HCT116 (cell line): Measurements from ENCODE around the gene PCLO. TPM values are rescaled to one million over a fixed set of nuclear protein-coding genes. Genes with fewer than 3 reads are reported as not detected.

Experiments
- ATAC-seq: fragments of 200-7000 bp; cut with Tn5 transposase; 2 replicates; pipeline ENCODE4 v1.9.1; 2020; ENCODE audit warnings: mild to moderate bottlenecking, moderate library complexity
- BruUV-seq: library from RNA; stranded (reverse); fragments of 400-500 nt; replicated peaks from 2 replicates; lab custom pipeline; 2021; lab: Mats Ljungman, UMichigan
- CTCF ChIA-PET: fragments of 300-600 bp; sonication (Branson Sonifier 250); formaldehyde crosslinking; loops from one replicate; lab custom pipeline; 2021; ENCODE audit warnings: antibody characterized with exemption; lab: Charles Lee
- POLR2A ChIA-PET: fragments of 300-600, 350-600 bp; sonication (Branson Sonifier 250); formaldehyde crosslinking; loops from one replicate; lab custom pipeline; 2021; ENCODE audit warnings: antibody characterized with exemption; lab: Charles Lee
- RAD21 ChIA-PET, 2 experiments: fragments of 300-600 bp; sonication (Branson Sonifier 250); formaldehyde crosslinking; loops; one replicate each; lab custom pipeline; 2023; ENCODE audit warnings: low total read pairs in 2 of 2; ENCODE audit not compliant: uncharacterized antibody in 2 of 2, unreplicated experiment in 2 of 2, low non-redundant PET in 1 of 2; lab: Charles Lee
- DNase-seq: peaks from one replicate; pipeline ENCODE4 v3.0.0-alpha.2; 2010; ENCODE audit warnings: low read depth, low spot score
- H2AFZ ChIP-seq: fragments of 200-600 bp; shearing (Covaris generic), sonication (generic); 2 replicates; pipeline ENCODE4 v1.6.1; 2017; ENCODE audit warnings: low read depth, mixed run types, mixed read lengths, antibody characterized with exemption, low read length; ENCODE audit not compliant: poor library complexity, severe bottlenecking
- H3K27ac ChIP-seq: 2 replicates; pipeline ENCODE4 v1.5.1; 2012; ENCODE audit warnings: low read depth, low read length
- H3K27me3 ChIP-seq: fragments of 200-600 bp; sonication (generic); 2 replicates; pipeline ENCODE4 v1.6.1; 2016; ENCODE audit warnings: mixed run types, low read length, mixed read lengths; ENCODE audit not compliant: insufficient read depth
- H3K36me3 ChIP-seq, 2 experiments: fragments of 200-500 bp in 1 of 2; fragments of 200-600 bp in 1 of 2; sonication (Bioruptor generic) in 1 of 2; sonication (generic) in 1 of 2; 2 replicates each; pipeline versions ENCODE4 v1.5.1 to v1.6.1; 2014 to 2016; ENCODE audit warnings: low read length in 2 of 2, inconsistent platforms in 1 of 2, mixed read lengths in 1 of 2, mixed run types in 1 of 2; ENCODE audit not compliant: insufficient read depth in 2 of 2, control insufficient read depth in 1 of 2
- H3K4me1 ChIP-seq, 2 experiments: fragments of 200-600 bp in 1 of 2; sonication (generic) in 1 of 2; 2 replicates each; pipeline versions ENCODE4 v1.5.1 to v1.6.1; 2012 to 2017; ENCODE audit warnings: low read length in 2 of 2, inconsistent platforms in 1 of 2, mild to moderate bottlenecking in 1 of 2, mixed read lengths in 1 of 2, mixed run types in 1 of 2, moderate library complexity in 1 of 2; ENCODE audit not compliant: insufficient read depth in 2 of 2, control insufficient read depth in 1 of 2
- H3K4me2 ChIP-seq: fragments of 200-600 bp; sonication (generic); 2 replicates; pipeline ENCODE4 v1.6.1; 2017; ENCODE audit warnings: mixed run types, low read length, mixed read lengths
- H3K4me3 ChIP-seq, 2 experiments: fragments of 200-600 bp in 1 of 2; sonication (generic) in 1 of 2; replicated peaks in 1 of 2; 2 replicates each; pipeline ENCODE4 v1.5.1; 2011 to 2016; ENCODE audit warnings: low read length in 2 of 2, control low read depth in 1 of 2, low read depth in 1 of 2, mild to moderate bottlenecking in 1 of 2, mixed read lengths in 1 of 2, mixed run types in 1 of 2
- H3K79me2 ChIP-seq: fragments of 200-600 bp; sonication (generic); 2 replicates; pipeline ENCODE4 v1.6.1; 2017; ENCODE audit warnings: mild to moderate bottlenecking, mixed run types, low read length, moderate library complexity, mixed read lengths; ENCODE audit not compliant: insufficient read depth
- H3K9ac ChIP-seq: fragments of 200-600 bp; sonication (generic); 2 replicates; pipeline ENCODE4 v1.6.1; 2016; ENCODE audit warnings: low read length, mixed read lengths
- H3K9me2 ChIP-seq: fragments of 200-600 bp; sonication (generic), shearing (Covaris generic); 2 replicates; pipeline ENCODE4 v1.6.1; 2017; ENCODE audit warnings: mixed run types, mild to moderate bottlenecking, moderate library complexity; ENCODE audit not compliant: insufficient read depth
- H3K9me3 ChIP-seq, 2 experiments: fragments of 200-500 bp in 1 of 2; fragments of 200-600 bp in 1 of 2; sonication (Bioruptor generic) in 1 of 2; sonication (generic) in 1 of 2; 2 replicates each; pipeline ENCODE4 v1.6.1; 2014 to 2017; ENCODE audit warnings: low read length in 2 of 2, mixed read lengths in 2 of 2, inconsistent platforms in 1 of 2, low read depth in 1 of 2, mild to moderate bottlenecking in 1 of 2, mixed run types in 1 of 2, moderate library complexity in 1 of 2; ENCODE audit not compliant: control insufficient read depth in 1 of 2, insufficient read depth in 1 of 2
- H4K20me1 ChIP-seq: fragments of 200-600 bp; sonication (generic), shearing (Covaris generic); 2 replicates; pipeline ENCODE4 v1.6.1; 2017; ENCODE audit warnings: mixed run types, mild to moderate bottlenecking, moderate library complexity; ENCODE audit not compliant: insufficient read depth
- CEBPB ChIP-seq: IDR thresholded peaks from 2 replicates; pipeline ENCODE4 v1.6.1; 2012; ENCODE audit warnings: low read depth
- EZH2 ChIP-seq: fragments of 200-600 bp; sonication (generic); IDR thresholded peaks from 2 replicates; pipeline ENCODE4 v1.6.1; 2017; ENCODE audit warnings: antibody characterized with exemption, mixed run types
- EZH2phosphoT487 ChIP-seq: fragments of 200-600 bp; IDR thresholded peaks from 2 replicates; pipeline ENCODE4 v1.6.1; 2018; ENCODE audit warnings: antibody characterized with exemption, borderline replicate concordance
- POLR2A ChIP-seq: IDR thresholded peaks from 2 replicates; pipeline ENCODE4 v1.7.0; 2011; ENCODE audit warnings: borderline replicate concordance; ENCODE audit not compliant: insufficient read depth, insufficient read length; ENCODE audit errors: extremely low read depth
- POLR2AphosphoS5 ChIP-seq: IDR thresholded peaks from 2 replicates; pipeline ENCODE4 v1.6.1; 2011; ENCODE audit warnings: mild to moderate bottlenecking, low read depth, low read length, moderate library complexity
- RAD21 ChIP-seq: IDR thresholded peaks from 2 replicates; pipeline ENCODE4 v1.6.1; 2012; ENCODE audit warnings: low read depth, mild to moderate bottlenecking
- intact Hi-C: fragments of 100-400 bp; cut with micrococcal nuclease; formaldehyde crosslinking; loops from 2 replicates; pipeline ENCODE4 v1.10.0; 2022
- total RNA-seq: library from RNA; stranded (reverse); gene quantifications from one replicate; pipeline ENCODE4 v1.2.1, GENCODE V29; 2021; ENCODE audit not compliant: unreplicated experiment
- TF ChIP-seq, protein P1 (sequence below): IDR thresholded peaks from 2 replicates; pipeline ENCODE4 v1.6.1; 2012; ENCODE audit warnings: low read depth
- TF ChIP-seq, protein P2 (sequence below): IDR thresholded peaks from 2 replicates; pipeline ENCODE4 v1.6.1; 2012

The PCLO gene
- total RNA-seq, 1 experiment from 2014 or later: 2.4 TPM

DNA sequence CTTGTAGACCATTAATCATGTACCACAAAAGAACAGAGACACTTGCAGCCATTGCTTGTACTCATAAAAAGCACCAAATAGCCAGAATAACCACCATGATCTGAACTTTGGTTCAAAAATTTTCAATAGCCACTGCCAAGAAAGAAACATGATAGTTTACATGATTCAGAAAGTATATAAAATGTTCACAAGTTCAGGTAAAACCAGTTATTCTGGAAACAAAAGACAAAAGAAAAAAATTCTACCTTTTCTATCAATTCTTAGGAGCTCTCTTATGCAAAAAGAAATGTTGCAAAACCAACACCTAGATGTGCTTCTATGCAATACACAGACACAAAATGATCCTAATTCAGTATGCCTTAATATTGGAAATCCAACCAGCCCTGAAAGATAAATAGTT lies 108.7 kb downstream of the PCLO start (continued):
- TF ChIP-seq, protein P1, sequence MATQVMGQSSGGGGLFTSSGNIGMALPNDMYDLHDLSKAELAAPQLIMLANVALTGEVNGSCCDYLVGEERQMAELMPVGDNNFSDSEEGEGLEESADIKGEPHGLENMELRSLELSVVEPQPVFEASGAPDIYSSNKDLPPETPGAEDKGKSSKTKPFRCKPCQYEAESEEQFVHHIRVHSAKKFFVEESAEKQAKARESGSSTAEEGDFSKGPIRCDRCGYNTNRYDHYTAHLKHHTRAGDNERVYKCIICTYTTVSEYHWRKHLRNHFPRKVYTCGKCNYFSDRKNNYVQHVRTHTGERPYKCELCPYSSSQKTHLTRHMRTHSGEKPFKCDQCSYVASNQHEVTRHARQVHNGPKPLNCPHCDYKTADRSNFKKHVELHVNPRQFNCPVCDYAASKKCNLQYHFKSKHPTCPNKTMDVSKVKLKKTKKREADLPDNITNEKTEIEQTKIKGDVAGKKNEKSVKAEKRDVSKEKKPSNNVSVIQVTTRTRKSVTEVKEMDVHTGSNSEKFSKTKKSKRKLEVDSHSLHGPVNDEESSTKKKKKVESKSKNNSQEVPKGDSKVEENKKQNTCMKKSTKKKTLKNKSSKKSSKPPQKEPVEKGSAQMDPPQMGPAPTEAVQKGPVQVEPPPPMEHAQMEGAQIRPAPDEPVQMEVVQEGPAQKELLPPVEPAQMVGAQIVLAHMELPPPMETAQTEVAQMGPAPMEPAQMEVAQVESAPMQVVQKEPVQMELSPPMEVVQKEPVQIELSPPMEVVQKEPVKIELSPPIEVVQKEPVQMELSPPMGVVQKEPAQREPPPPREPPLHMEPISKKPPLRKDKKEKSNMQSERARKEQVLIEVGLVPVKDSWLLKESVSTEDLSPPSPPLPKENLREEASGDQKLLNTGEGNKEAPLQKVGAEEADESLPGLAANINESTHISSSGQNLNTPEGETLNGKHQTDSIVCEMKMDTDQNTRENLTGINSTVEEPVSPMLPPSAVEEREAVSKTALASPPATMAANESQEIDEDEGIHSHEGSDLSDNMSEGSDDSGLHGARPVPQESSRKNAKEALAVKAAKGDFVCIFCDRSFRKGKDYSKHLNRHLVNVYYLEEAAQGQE: no peak
- TF ChIP-seq EZH2 (no peak), CEBPB (no peak), RAD21 (no peak), POLR2AphosphoS5 (no peak)

DNA sequence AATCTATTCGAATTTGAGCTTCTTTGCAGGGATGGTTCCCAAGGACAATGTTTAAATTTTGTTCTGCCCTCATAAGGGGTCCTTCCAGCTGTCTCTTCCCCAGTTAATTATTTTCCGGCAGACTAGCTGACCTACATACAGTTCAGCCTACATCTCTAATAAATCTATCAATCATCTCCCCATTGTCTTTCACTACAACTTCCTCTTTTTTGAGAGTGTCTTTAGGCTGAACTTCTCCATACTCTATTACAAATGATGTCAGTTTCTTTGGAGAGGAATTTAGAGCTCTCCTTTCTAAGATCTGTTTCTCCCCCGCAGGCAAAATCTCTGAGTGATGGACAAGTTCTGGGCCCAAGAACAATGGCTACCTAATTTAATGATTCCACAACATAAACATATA lies 122.2 kb downstream of the PCLO start:
- POLR2A ChIA-PET: no interaction called here
- RAD21 ChIA-PET: no interaction called here
- no peaks in the 10 kb centered on the region for H3K4me1 ChIP-seq
- H2AFZ ChIP-seq: no peak overlapping the region
- intact Hi-C loops: no loop called here
- ATAC-seq: no peak
- H3K4me2 ChIP-seq: no peak overlapping the region
- no peaks in the 10 kb centered on the region for H4K20me1 ChIP-seq
- no peak overlapping the region for H3K27ac ChIP-seq
- no peaks in the 10 kb centered on the region for H3K9me3 ChIP-seq
- CTCF ChIA-PET: no interaction called here
- no peak overlapping the region for H3K9ac ChIP-seq
- TF ChIP-seq, protein P2, sequence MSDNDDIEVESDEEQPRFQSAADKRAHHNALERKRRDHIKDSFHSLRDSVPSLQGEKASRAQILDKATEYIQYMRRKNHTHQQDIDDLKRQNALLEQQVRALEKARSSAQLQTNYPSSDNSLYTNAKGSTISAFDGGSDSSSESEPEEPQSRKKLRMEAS: no peak
- TF ChIP-seq EZH2phosphoT487 (no peak), POLR2AphosphoS5 (no peak), POLR2A (no peak)
- no peaks in the 10 kb centered on the region for H3K9me2 ChIP-seq
- no peak overlapping the region for H3K4me3 ChIP-seq
- no peaks in the 10 kb centered on the region for H3K79me2 ChIP-seq
- no peaks in the 10 kb centered on the region for H3K36me3 ChIP-seq
- no TSS peak for BruUV-seq
- DNase-seq: no peak
- no peaks in the 10 kb centered on the region for H3K27me3 ChIP-seq
